Measurements from ENCODE around the gene POC1A. TPM values are rescaled to one million over a fixed set of nuclear protein-coding genes. Genes with fewer than 3 reads are reported as not detected.

Gene POC1A
- total and polyA plus RNA-seq, 10 of the 15 experiments (the other 5 are each of a cell fraction or from before 2014, with no cell fraction given) = 8.5 to 49.8 (median 23.5) TPM

DNA sequence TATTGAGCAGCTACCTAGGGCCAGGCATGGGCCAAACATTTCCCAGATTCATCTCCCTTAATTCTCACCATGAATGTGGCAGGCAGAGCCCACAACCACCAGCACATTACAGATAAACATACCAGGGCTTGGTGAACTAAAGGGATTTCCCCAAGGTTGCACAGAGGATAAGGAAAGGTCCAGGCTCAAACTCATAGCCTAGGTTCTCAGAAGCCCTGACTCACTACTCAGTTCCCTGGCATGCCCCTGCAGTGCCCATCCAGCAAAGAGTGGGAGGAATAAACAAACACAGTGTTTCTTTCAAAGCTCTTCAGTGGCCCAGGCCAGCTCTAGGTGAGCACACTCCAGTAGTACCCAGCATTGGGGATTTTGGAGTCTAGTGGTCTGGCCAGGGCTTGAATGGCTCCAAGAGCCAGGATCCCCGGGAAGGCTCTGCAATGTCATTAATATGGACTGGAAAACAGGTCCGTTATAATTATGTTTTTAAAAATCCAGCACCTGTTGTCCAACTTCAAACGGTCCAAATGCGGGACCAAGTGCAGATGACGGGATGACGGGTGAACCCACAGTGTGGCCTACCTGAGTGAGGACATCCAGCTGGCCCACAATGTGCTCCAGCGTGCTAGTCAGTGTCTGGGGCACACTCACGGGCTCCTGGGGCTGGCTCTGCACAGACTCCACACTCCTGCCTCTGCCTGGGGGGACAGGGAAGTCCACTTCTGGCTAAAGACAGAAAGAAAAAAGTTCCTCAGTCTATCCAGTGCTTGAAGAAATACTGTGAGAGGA, 58.0 kb downstream of the POC1A start:
- ChIA-PET RAD21 (ENCODE audit: unreplicated experiment) (no interaction called here), CTCF (interaction anchor here (0.9 to 2.0 kb wide), 3 partner anchors 9 to 27 kb away, joined by 3 to 6 read pairs (median 5); no protein-coding TSS in a partner anchor), POLR2A (no interaction called here), SMC1A (ENCODE audit: uncharacterized antibody, unreplicated experiment) (no interaction called here)
- Histone ChIP-seq H3K27me3 (replicated peaks in 1 of 2; ENCODE audit: control insufficient read depth in 2 of 2, insufficient read depth in 2 of 2, low read length in 1 of 2) (no peaks in the 10 kb centered on the region), H4K20me1 (ENCODE audit: control insufficient read depth, insufficient read depth) (no peaks in the 10 kb centered on the region), H3K4me1 (ENCODE audit: control insufficient read depth, insufficient read depth, low read length) (no peaks in the 10 kb centered on the region), H3K4me2 (ENCODE audit: control insufficient read depth, insufficient read depth) (no peak overlapping the region), H3K4me3 (no peak overlapping the region), H2AFZ (ENCODE audit: control insufficient read depth, low read depth, low read length) (no peak overlapping the region), H3K79me2 (ENCODE audit: control insufficient read depth, insufficient read depth, low read length) (no peaks in the 10 kb centered on the region), H3K9ac (ENCODE audit: control insufficient read depth, insufficient read depth, low read length) (no peak overlapping the region), H3K27ac (ENCODE audit: control insufficient read depth, insufficient read depth) (no peak overlapping the region), H3K9me3 (replicated peaks; ENCODE audit: control insufficient read depth, insufficient read depth, low read length) (no peaks in the 10 kb centered on the region), H3K36me3 (ENCODE audit: control insufficient read depth in 2 of 2, insufficient read depth in 2 of 2, low read length in 1 of 2) (peaks cover 0 to 17% of the 10 kb centered on the region in 2 experiments; a peak in 3 of 4 replicates)
- intact Hi-C loops (cut with micrococcal nuclease; ENCODE audit: unreplicated experiment) (no loop called here), in situ Hi-C loops (cut with MboI) (no loop called here)
- FAIRE-seq (no peak), ATAC-seq (no peak), DNase-seq (ENCODE audit: low read depth, low spot score) (no peak)
- WGBS (ENCODE audit: insufficient coverage, insufficient replicate concordance, low lambda C conversion rate, missing lambda C conversion rate) = 91% methylated on average over 8 of the region's 8 CpGs
- no TSS peak for BruUV-seq (replicated peaks)
- TF ChIP-seq SP1 (IDR thresholded peaks at IDR 0.05; ENCODE audit: low read depth, low read length) = no peak

DNA sequence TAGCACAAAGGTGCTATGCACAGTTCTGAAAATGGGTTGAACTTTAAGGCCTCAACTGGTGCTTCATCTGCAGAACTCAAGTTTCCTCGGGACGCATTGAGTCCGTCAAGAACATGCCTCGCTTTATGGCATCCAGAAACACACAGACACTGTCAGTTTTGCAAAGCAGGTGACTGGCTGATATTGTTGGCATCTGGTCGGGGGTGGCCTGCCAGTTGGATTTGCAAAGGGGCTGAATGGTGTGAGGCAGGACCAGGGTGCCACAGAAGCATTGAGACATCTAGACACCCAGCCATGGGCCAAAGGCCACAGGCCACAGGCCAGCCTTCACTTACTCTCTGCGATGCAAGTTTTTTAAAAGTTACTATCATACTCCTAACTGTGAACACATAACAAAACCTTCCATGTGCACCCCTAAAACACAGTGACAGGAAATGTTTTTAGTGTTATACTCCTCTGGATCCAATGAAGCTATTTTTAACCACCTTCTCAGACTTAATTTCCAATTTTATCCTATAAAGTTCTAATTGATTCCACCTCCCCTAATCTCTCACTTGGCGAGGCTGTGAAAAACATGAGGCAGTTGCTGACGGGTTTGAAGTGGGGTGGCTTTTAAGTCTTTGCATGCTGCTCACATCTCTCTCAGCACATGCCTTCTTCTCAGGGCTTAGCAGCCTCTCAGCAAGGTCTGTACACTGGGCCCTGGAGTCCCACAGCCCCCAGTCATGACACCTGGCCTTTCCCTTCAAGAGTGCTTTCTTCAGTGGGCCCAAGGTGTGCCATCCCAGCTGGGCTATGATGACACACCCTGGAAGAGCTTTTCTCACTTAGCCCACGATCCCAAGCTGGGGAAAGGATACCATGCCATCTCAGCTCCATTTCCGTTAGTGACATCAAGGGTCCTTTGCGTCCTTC, 59.4 kb downstream of the POC1A start:
- ChIA-PET POLR2A (no interaction called here), SMC1A (ENCODE audit: uncharacterized antibody, unreplicated experiment) (no interaction called here), RAD21 (ENCODE audit: unreplicated experiment) (no interaction called here), CTCF (interaction anchor here (0.8 to 1.3 kb wide), 2 partner anchors 9 to 90 kb away, joined by 3 read pairs; no protein-coding TSS in a partner anchor)
- H3K4me1 ChIP-seq (ENCODE audit: control insufficient read depth, insufficient read depth, low read length) = no peaks in the 10 kb centered on the region
- H3K4me2 ChIP-seq (ENCODE audit: control insufficient read depth, insufficient read depth) = no peak overlapping the region
- WGBS (ENCODE audit: insufficient coverage, insufficient replicate concordance, low lambda C conversion rate, missing lambda C conversion rate) = 93% methylated on average over 11 of the region's 11 CpGs
- H2AFZ ChIP-seq (ENCODE audit: control insufficient read depth, low read depth, low read length) = no peak overlapping the region
- no peak overlapping the region for H3K9ac ChIP-seq (ENCODE audit: control insufficient read depth, insufficient read depth, low read length)
- in situ Hi-C loops (cut with MboI) = no loop called here
- no peaks in the 10 kb centered on the region for H3K27me3 ChIP-seq (replicated peaks in 1 of 2; ENCODE audit: control insufficient read depth in 2 of 2, insufficient read depth in 2 of 2, low read length in 1 of 2)
- no peaks in the 10 kb centered on the region for H4K20me1 ChIP-seq (ENCODE audit: control insufficient read depth, insufficient read depth)
- H3K4me3 ChIP-seq = no peak overlapping the region
- intact Hi-C loops (cut with micrococcal nuclease; ENCODE audit: unreplicated experiment) = no loop called here
- no peak for FAIRE-seq
- BruUV-seq (replicated peaks) = no TSS peak
- no peaks in the 10 kb centered on the region for H3K79me2 ChIP-seq (ENCODE audit: control insufficient read depth, insufficient read depth, low read length)
- no peaks in the 10 kb centered on the region for H3K9me3 ChIP-seq (replicated peaks; ENCODE audit: control insufficient read depth, insufficient read depth, low read length)
- TF ChIP-seq ETV6 (conservative IDR thresholded peaks at IDR 0.05 in 1 of 2, IDR thresholded peaks at IDR 0.05 in 1 of 2; ENCODE audit: borderline replicate concordance in 1 of 2, low read depth in 1 of 2) (no peak), GABPA (IDR thresholded peaks at IDR 0.05; ENCODE audit: low read depth) (no peak), STAT3 (IDR thresholded peaks at IDR 0.05; ENCODE audit: low read depth, low read length) (no peak), NR2F1 (conservative IDR thresholded peaks at IDR 0.05) (no peak), HCFC1 (IDR thresholded peaks at IDR 0.05; ENCODE audit: low read length) (no peak), RELA (IDR thresholded peaks at IDR 0.05; ENCODE audit: borderline replicate concordance, partially characterized antibody) (no peak), RCOR1 (conservative IDR thresholded peaks at IDR 0.05; ENCODE audit: low read depth, low read length) (no peak), TCF3 (IDR thresholded peaks at IDR 0.05; ENCODE audit: borderline replicate concordance, insufficient read depth, low read depth, low read length) (no peak), HDGF (IDR thresholded peaks at IDR 0.05) (no peak), HDAC2 (IDR thresholded peaks at IDR 0.05) (no peak), SMAD1 (IDR thresholded peaks at IDR 0.05; ENCODE audit: low read depth, partially characterized antibody) (no peak), NRF1 (conservative IDR thresholded peaks at IDR 0.05; ENCODE audit: low read depth, low read length) (no peak), MYB (IDR thresholded peaks at IDR 0.05; ENCODE audit: borderline replicate concordance, low read depth, low read length) (no peak), NFXL1 (IDR thresholded peaks at IDR 0.05; ENCODE audit: borderline replicate concordance) (no peak), NBN (IDR thresholded peaks at IDR 0.05) (no peak)
- no peak for DNase-seq (ENCODE audit: low read depth, low spot score)
- H3K36me3 ChIP-seq (ENCODE audit: control insufficient read depth in 2 of 2, insufficient read depth in 2 of 2, low read length in 1 of 2) = peaks cover 0 to 17% of the 10 kb centered on the region in 2 experiments; a peak in 3 of 4 replicates
- H3K27ac ChIP-seq (ENCODE audit: control insufficient read depth, insufficient read depth) = no peak overlapping the region
- no peak for ATAC-seq

Data from GM12878 (cell line).